ENCODE results near the gene ERICH3. TPM values are rescaled to one million over a fixed set of nuclear protein-coding genes. Genes with fewer than 3 reads are reported as not detected.

The ERICH3 gene
- polyA plus RNA-seq, 4 donors, result 0.15 to 0.32 TPM; not detected in 2

- 60 to 84% (median 68%) methylated on average over 1 of the region's 1 CpG for WGBS, 3 donors
- H3K4me1 ChIP-seq (ENCODE audit: control insufficient read depth in 3 of 3, insufficient read depth in 2 of 3, low read depth in 1 of 3, low read length in 2 of 3), result no peaks in the 10 kb centered on the region
- H3K27ac ChIP-seq (ENCODE audit: low read depth in 1 of 3, low read length in 2 of 3), result no peak overlapping the region
- FAIRE-seq, result no peak
- H3K9me3 ChIP-seq (ENCODE audit: control insufficient read depth in 2 of 2, insufficient read depth in 1 of 2, low read depth in 1 of 2, low read length in 1 of 2), result no peaks in the 10 kb centered on the region
- no peak for DNase-seq
- no peaks in the 10 kb centered on the region for H3K27me3 ChIP-seq (ENCODE audit: control insufficient read depth in 3 of 3, insufficient read depth in 3 of 3, low read length in 3 of 3)
- no peak overlapping the region for H3K4me3 ChIP-seq (ENCODE audit: low read depth in 1 of 3, low read length in 3 of 3)
- no peaks in the 10 kb centered on the region for H3K36me3 ChIP-seq (ENCODE audit: control insufficient read depth in 3 of 3, insufficient read depth in 2 of 3, low read depth in 1 of 3, low read length in 3 of 3)
Measured at GRCh38 chr1:74654708-74655107, 18.9 kb downstream of the ERICH3 start.

- DNase-seq, result no peak
- Histone ChIP-seq H3K27ac (ENCODE audit: low read depth in 1 of 3, low read length in 2 of 3) (no peak overlapping the region), H3K9me3 (ENCODE audit: control insufficient read depth in 2 of 2, insufficient read depth in 1 of 2, low read depth in 1 of 2, low read length in 1 of 2) (no peaks in the 10 kb centered on the region), H3K36me3 (ENCODE audit: control insufficient read depth in 3 of 3, insufficient read depth in 2 of 3, low read depth in 1 of 3, low read length in 3 of 3) (no peaks in the 10 kb centered on the region), H3K27me3 (ENCODE audit: control insufficient read depth in 3 of 3, insufficient read depth in 3 of 3, low read length in 3 of 3) (no peaks in the 10 kb centered on the region), H3K4me1 (ENCODE audit: control insufficient read depth in 3 of 3, insufficient read depth in 2 of 3, low read depth in 1 of 3, low read length in 2 of 3) (no peaks in the 10 kb centered on the region), H3K4me3 (ENCODE audit: low read depth in 1 of 3, low read length in 3 of 3) (no peak overlapping the region)
- FAIRE-seq, result no peak
- WGBS, 3 donors, result 55 to 63% (median 58%) methylated on average over 7 of the region's 7 CpGs
Measured at GRCh38 chr1:74652711-74653139, 20.9 kb downstream of the ERICH3 start.

GRCh38 chr1:74650561-74650960 is 23.0 kb downstream of the ERICH3 start:
- no peak for DNase-seq
- Histone ChIP-seq H3K9me3 (ENCODE audit: control insufficient read depth in 2 of 2, insufficient read depth in 1 of 2, low read depth in 1 of 2, low read length in 1 of 2) (no peaks in the 10 kb centered on the region), H3K27ac (ENCODE audit: low read depth in 1 of 3, low read length in 2 of 3) (no peak overlapping the region), H3K36me3 (ENCODE audit: control insufficient read depth in 3 of 3, insufficient read depth in 2 of 3, low read depth in 1 of 3, low read length in 3 of 3) (no peaks in the 10 kb centered on the region), H3K4me3 (ENCODE audit: low read depth in 1 of 3, low read length in 3 of 3) (no peak overlapping the region), H3K27me3 (ENCODE audit: control insufficient read depth in 3 of 3, insufficient read depth in 3 of 3, low read length in 3 of 3) (no peaks in the 10 kb centered on the region), H3K4me1 (ENCODE audit: control insufficient read depth in 3 of 3, insufficient read depth in 2 of 3, low read depth in 1 of 3, low read length in 2 of 3) (no peaks in the 10 kb centered on the region)
- no peak for FAIRE-seq
- 85 to 92% (median 90%) methylated on average over 4 of the region's 4 CpGs for WGBS, 3 donors

GRCh38 chr1:74641876-74642275 is 31.7 kb downstream of the ERICH3 start:
- no peak for FAIRE-seq
- H3K27ac ChIP-seq (ENCODE audit: low read depth in 1 of 3, low read length in 2 of 3), result no peak overlapping the region
- no peaks in the 10 kb centered on the region for H3K36me3 ChIP-seq (ENCODE audit: control insufficient read depth in 3 of 3, insufficient read depth in 2 of 3, low read depth in 1 of 3, low read length in 3 of 3)
- no peaks in the 10 kb centered on the region for H3K27me3 ChIP-seq (ENCODE audit: control insufficient read depth in 3 of 3, insufficient read depth in 3 of 3, low read length in 3 of 3)
- H3K4me3 ChIP-seq (ENCODE audit: low read depth in 1 of 3, low read length in 3 of 3), result no peak overlapping the region
- no peaks in the 10 kb centered on the region for H3K9me3 ChIP-seq (ENCODE audit: control insufficient read depth in 2 of 2, insufficient read depth in 1 of 2, low read depth in 1 of 2, low read length in 1 of 2)
- no peak for DNase-seq
- H3K4me1 ChIP-seq (ENCODE audit: control insufficient read depth in 3 of 3, insufficient read depth in 2 of 3, low read depth in 1 of 3, low read length in 2 of 3), result no peaks in the 10 kb centered on the region

GRCh38 chr1:74641161-74641560 is 32.4 kb downstream of the ERICH3 start:
- WGBS, 3 donors, result 85 to 91% (median 88%) methylated on average over 5 of the region's 5 CpGs
- Histone ChIP-seq H3K9me3 (ENCODE audit: control insufficient read depth in 2 of 2, insufficient read depth in 1 of 2, low read depth in 1 of 2, low read length in 1 of 2) (no peaks in the 10 kb centered on the region), H3K4me1 (ENCODE audit: control insufficient read depth in 3 of 3, insufficient read depth in 2 of 3, low read depth in 1 of 3, low read length in 2 of 3) (no peaks in the 10 kb centered on the region), H3K27me3 (ENCODE audit: control insufficient read depth in 3 of 3, insufficient read depth in 3 of 3, low read length in 3 of 3) (no peaks in the 10 kb centered on the region), H3K36me3 (ENCODE audit: control insufficient read depth in 3 of 3, insufficient read depth in 2 of 3, low read depth in 1 of 3, low read length in 3 of 3) (no peaks in the 10 kb centered on the region), H3K27ac (ENCODE audit: low read depth in 1 of 3, low read length in 2 of 3) (no peak overlapping the region), H3K4me3 (ENCODE audit: low read depth in 1 of 3, low read length in 3 of 3) (no peak overlapping the region)
- DNase-seq (no peak), FAIRE-seq (no peak)

GRCh38 chr1:74637296-74637695 is 36.3 kb downstream of the ERICH3 start:
- Histone ChIP-seq H3K4me3 (ENCODE audit: low read depth in 1 of 3, low read length in 3 of 3) (no peak overlapping the region), H3K27me3 (ENCODE audit: control insufficient read depth in 3 of 3, insufficient read depth in 3 of 3, low read length in 3 of 3) (no peaks in the 10 kb centered on the region), H3K36me3 (ENCODE audit: control insufficient read depth in 3 of 3, insufficient read depth in 2 of 3, low read depth in 1 of 3, low read length in 3 of 3) (no peaks in the 10 kb centered on the region), H3K27ac (ENCODE audit: low read depth in 1 of 3, low read length in 2 of 3) (no peak overlapping the region), H3K9me3 (ENCODE audit: control insufficient read depth in 2 of 2, insufficient read depth in 1 of 2, low read depth in 1 of 2, low read length in 1 of 2) (no peaks in the 10 kb centered on the region), H3K4me1 (ENCODE audit: control insufficient read depth in 3 of 3, insufficient read depth in 2 of 3, low read depth in 1 of 3, low read length in 2 of 3) (no peaks in the 10 kb centered on the region)
- FAIRE-seq (no peak), DNase-seq (no peak)
- 91 to 97% (median 92%) methylated on average over 1 of the region's 1 CpG for WGBS, 3 donors

GRCh38 chr1:74629283-74629682 is 44.3 kb downstream of the ERICH3 start:
- no peak for FAIRE-seq
- H3K36me3 ChIP-seq (ENCODE audit: control insufficient read depth in 3 of 3, insufficient read depth in 2 of 3, low read depth in 1 of 3, low read length in 3 of 3), result no peaks in the 10 kb centered on the region
- H3K27me3 ChIP-seq (ENCODE audit: control insufficient read depth in 3 of 3, insufficient read depth in 3 of 3, low read length in 3 of 3), result no peaks in the 10 kb centered on the region
- H3K9me3 ChIP-seq (ENCODE audit: control insufficient read depth in 2 of 2, insufficient read depth in 1 of 2, low read depth in 1 of 2, low read length in 1 of 2), result no peaks in the 10 kb centered on the region
- no peak overlapping the region for H3K27ac ChIP-seq (ENCODE audit: low read depth in 1 of 3, low read length in 2 of 3)
- no peak for DNase-seq
- 43 to 46% (median 46%) methylated on average over 2 of the region's 2 CpGs for WGBS, 3 donors
- no peaks in the 10 kb centered on the region for H3K4me1 ChIP-seq (ENCODE audit: control insufficient read depth in 3 of 3, insufficient read depth in 2 of 3, low read depth in 1 of 3, low read length in 2 of 3)
- H3K4me3 ChIP-seq (ENCODE audit: low read depth in 1 of 3, low read length in 3 of 3), result no peak overlapping the region

GRCh38 chr1:74623716-74624115 is 49.9 kb downstream of the ERICH3 start:
- Histone ChIP-seq H3K27ac (ENCODE audit: low read depth in 1 of 3, low read length in 2 of 3) (no peak overlapping the region), H3K36me3 (ENCODE audit: control insufficient read depth in 3 of 3, insufficient read depth in 2 of 3, low read depth in 1 of 3, low read length in 3 of 3) (no peaks in the 10 kb centered on the region), H3K4me3 (ENCODE audit: low read depth in 1 of 3, low read length in 3 of 3) (no peak overlapping the region), H3K4me1 (ENCODE audit: control insufficient read depth in 3 of 3, insufficient read depth in 2 of 3, low read depth in 1 of 3, low read length in 2 of 3) (no peaks in the 10 kb centered on the region), H3K27me3 (ENCODE audit: control insufficient read depth in 3 of 3, insufficient read depth in 3 of 3, low read length in 3 of 3) (no peaks in the 10 kb centered on the region), H3K9me3 (ENCODE audit: control insufficient read depth in 2 of 2, insufficient read depth in 1 of 2, low read depth in 1 of 2, low read length in 1 of 2) (no peaks in the 10 kb centered on the region)
- no peak for DNase-seq
- WGBS, 3 donors, result 32 to 64% (median 52%) methylated on average over 2 of the region's 2 CpGs
- no peak for FAIRE-seq

GRCh38 chr1:74620242-74620641 is 53.4 kb downstream of the ERICH3 start:
- no peak for FAIRE-seq
- 66 to 78% (median 67%) methylated on average over 3 of the region's 3 CpGs for WGBS, 3 donors

More at GRCh38 chr1:74620242-74620641, 53.4 kb downstream of the ERICH3 start:
- no peak overlapping the region for H3K27ac ChIP-seq (ENCODE audit: low read depth in 1 of 3, low read length in 2 of 3)
- H3K9me3 ChIP-seq (ENCODE audit: control insufficient read depth in 2 of 2, insufficient read depth in 1 of 2, low read depth in 1 of 2, low read length in 1 of 2), result no peaks in the 10 kb centered on the region
- DNase-seq, result no peak
- H3K36me3 ChIP-seq (ENCODE audit: control insufficient read depth in 3 of 3, insufficient read depth in 2 of 3, low read depth in 1 of 3, low read length in 3 of 3), result no peaks in the 10 kb centered on the region
- no peak overlapping the region for H3K4me3 ChIP-seq (ENCODE audit: low read depth in 1 of 3, low read length in 3 of 3)
- H3K4me1 ChIP-seq (ENCODE audit: control insufficient read depth in 3 of 3, insufficient read depth in 2 of 3, low read depth in 1 of 3, low read length in 2 of 3), result no peaks in the 10 kb centered on the region
- no peaks in the 10 kb centered on the region for H3K27me3 ChIP-seq (ENCODE audit: control insufficient read depth in 3 of 3, insufficient read depth in 3 of 3, low read length in 3 of 3)
